ENCODE results near the gene UXS1.

The UXS1 gene

GRCh38 chr2:106158131-106158530, 36.0 kb downstream of the UXS1 start:
- ChIA-PET POLR2A (no interaction called here), CTCF (interaction anchor here (3.2 kb wide), 1 partner anchor 17 kb away, joined by 11 read pairs; no protein-coding TSS in a partner anchor)
- Histone ChIP-seq H3K27ac (ENCODE audit: insufficient read depth in 1 of 2, low read depth in 1 of 2, low read length in 2 of 2, poor library complexity in 1 of 2, severe bottlenecking in 2 of 2) (peak overlapping the region in 1 of 2 experiments; percentile 4), H3K4me3 (ENCODE audit: control insufficient read depth in 1 of 7, extremely low read depth in 1 of 7, insufficient read depth in 4 of 7, low read depth in 2 of 7, low read length in 6 of 7) (no peak overlapping the region), H3K27me3 (replicated peaks in 2 of 5; ENCODE audit: control insufficient read depth in 4 of 5, insufficient read depth in 5 of 5, low read length in 4 of 5) (no peaks in the 10 kb centered on the region), H3K36me3 (ENCODE audit: control insufficient read depth in 4 of 4, insufficient read depth in 4 of 4, low read length in 3 of 4) (peaks cover 11 to 58% (median 24%) of the 10 kb centered on the region in 4 experiments), H3K9me3 (ENCODE audit: control extremely low read depth in 1 of 5, control insufficient read depth in 4 of 5, insufficient read depth in 2 of 5, low read depth in 1 of 5, low read length in 4 of 5) (peaks cover 5 to 25% (median 11%) of the 10 kb centered on the region in 5 experiments), H3K4me1 (ENCODE audit: control extremely low read depth in 1 of 4, control insufficient read depth in 4 of 4, insufficient read depth in 4 of 4, low read length in 3 of 4) (peaks cover 20 to 51% (median 41%) of the 10 kb centered on the region in 4 experiments)
- no peak for DNase-seq
- 92% methylated on average over 3 of the region's 4 CpGs for WGBS (ENCODE audit: insufficient coverage)

GRCh38 chr2:106157416-106157815, 36.7 kb downstream of the UXS1 start:
- H3K27me3 ChIP-seq (replicated peaks in 2 of 5; ENCODE audit: control insufficient read depth in 4 of 5, insufficient read depth in 5 of 5, low read length in 4 of 5) = no peaks in the 10 kb centered on the region
- H3K4me1 ChIP-seq (ENCODE audit: control extremely low read depth in 1 of 4, control insufficient read depth in 4 of 4, insufficient read depth in 4 of 4, low read length in 3 of 4) = peaks cover 20 to 44% (median 40%) of the 10 kb centered on the region in 4 experiments
- no peak overlapping the region for H3K4me3 ChIP-seq (ENCODE audit: control insufficient read depth in 1 of 7, extremely low read depth in 1 of 7, insufficient read depth in 4 of 7, low read depth in 2 of 7, low read length in 6 of 7)
- CTCF ChIA-PET = interaction anchor here (1.1 to 1.4 kb wide), 2 partner anchors 9 to 10 kb away, joined by 3 to 4 read pairs; no protein-coding TSS in a partner anchor
- DNase-seq = no peak
- H3K9me3 ChIP-seq (ENCODE audit: control extremely low read depth in 1 of 5, control insufficient read depth in 4 of 5, insufficient read depth in 2 of 5, low read depth in 1 of 5, low read length in 4 of 5) = peaks cover 5 to 32% (median 11%) of the 10 kb centered on the region in 5 experiments
- 100% methylated on average over 1 of the region's 3 CpGs for WGBS (ENCODE audit: insufficient coverage)
- POLR2A ChIA-PET = no interaction called here
- H3K36me3 ChIP-seq (ENCODE audit: control insufficient read depth in 4 of 4, insufficient read depth in 4 of 4, low read length in 3 of 4) = peaks cover 11 to 55% (median 28%) of the 10 kb centered on the region in 4 experiments
- H3K27ac ChIP-seq (ENCODE audit: insufficient read depth in 1 of 2, low read depth in 1 of 2, low read length in 2 of 2, poor library complexity in 1 of 2, severe bottlenecking in 2 of 2) = no peak overlapping the region

- POLR2A ChIA-PET = no interaction called here
- H3K27ac ChIP-seq (ENCODE audit: insufficient read depth in 1 of 2, low read depth in 1 of 2, low read length in 2 of 2, poor library complexity in 1 of 2, severe bottlenecking in 2 of 2) = no peak overlapping the region
Measured at GRCh38 chr2:106156305-106157296, 37.5 kb downstream of the UXS1 start.

GRCh38 chr2:106153781-106154180, 40.3 kb downstream of the UXS1 start:
- ChIA-PET CTCF (interaction anchor here (1.3 kb wide), 1 partner anchor 14 kb away, joined by 3 read pairs; no protein-coding TSS in a partner anchor), POLR2A (no interaction called here)
- Histone ChIP-seq H3K4me1 (ENCODE audit: control extremely low read depth in 1 of 4, control insufficient read depth in 4 of 4, insufficient read depth in 4 of 4, low read length in 3 of 4) (peaks cover 0 to 8% (median 7%) of the 10 kb centered on the region in 4 experiments), H3K27ac (ENCODE audit: insufficient read depth in 1 of 2, low read depth in 1 of 2, low read length in 2 of 2, poor library complexity in 1 of 2, severe bottlenecking in 2 of 2) (no peak overlapping the region), H3K9me3 (ENCODE audit: control extremely low read depth in 1 of 5, control insufficient read depth in 4 of 5, insufficient read depth in 2 of 5, low read depth in 1 of 5, low read length in 4 of 5) (peaks cover 5 to 33% (median 11%) of the 10 kb centered on the region in 5 experiments), H3K4me3 (ENCODE audit: control insufficient read depth in 1 of 7, extremely low read depth in 1 of 7, insufficient read depth in 4 of 7, low read depth in 2 of 7, low read length in 6 of 7) (no peak overlapping the region), H3K36me3 (ENCODE audit: control insufficient read depth in 4 of 4, insufficient read depth in 4 of 4, low read length in 3 of 4) (peaks cover 25 to 79% (median 47%) of the 10 kb centered on the region in 4 experiments), H3K27me3 (replicated peaks in 2 of 5; ENCODE audit: control insufficient read depth in 4 of 5, insufficient read depth in 5 of 5, low read length in 4 of 5) (no peaks in the 10 kb centered on the region)
- WGBS (ENCODE audit: insufficient coverage) = no CpG with 5 or more reads among the region's 1 CpG
- peak in 2 of 3 donors; percentile 38 to 45 for DNase-seq

More at GRCh38 chr2:106156305-106157296, 37.5 kb downstream of the UXS1 start:
- Histone ChIP-seq H3K9me3 (ENCODE audit: control extremely low read depth in 1 of 5, control insufficient read depth in 4 of 5, insufficient read depth in 2 of 5, low read depth in 1 of 5, low read length in 4 of 5) (peaks cover 5 to 33% (median 11%) of the 10 kb centered on the region in 5 experiments), H3K4me1 (ENCODE audit: control extremely low read depth in 1 of 4, control insufficient read depth in 4 of 4, insufficient read depth in 4 of 4, low read length in 3 of 4) (peaks cover 15 to 36% (median 35%) of the 10 kb centered on the region in 4 experiments), H3K27me3 (replicated peaks in 2 of 5; ENCODE audit: control insufficient read depth in 4 of 5, insufficient read depth in 5 of 5, low read length in 4 of 5) (no peaks in the 10 kb centered on the region), H3K36me3 (ENCODE audit: control insufficient read depth in 4 of 4, insufficient read depth in 4 of 4, low read length in 3 of 4) (peaks cover 11 to 55% (median 31%) of the 10 kb centered on the region in 4 experiments), H3K4me3 (ENCODE audit: control insufficient read depth in 1 of 7, extremely low read depth in 1 of 7, insufficient read depth in 4 of 7, low read depth in 2 of 7, low read length in 6 of 7) (no peak overlapping the region)
- CTCF ChIA-PET = interaction anchor here (1.1 to 1.4 kb wide), 2 partner anchors 8 to 10 kb away, joined by 3 to 4 read pairs; no protein-coding TSS in a partner anchor
- WGBS (ENCODE audit: insufficient coverage) = 100% methylated on average over 1 of the region's 10 CpGs
- DNase-seq = no peak

- Histone ChIP-seq H3K36me3 (ENCODE audit: control insufficient read depth in 4 of 4, insufficient read depth in 4 of 4, low read length in 3 of 4) (peaks cover 19 to 64% (median 40%) of the 10 kb centered on the region in 4 experiments), H3K9me3 (ENCODE audit: control extremely low read depth in 1 of 5, control insufficient read depth in 4 of 5, insufficient read depth in 2 of 5, low read depth in 1 of 5, low read length in 4 of 5) (peaks cover 0 to 3% (median 0%) of the 10 kb centered on the region in 5 experiments), H3K4me1 (ENCODE audit: control extremely low read depth in 1 of 4, control insufficient read depth in 4 of 4, insufficient read depth in 4 of 4, low read length in 3 of 4) (no peaks in the 10 kb centered on the region), H3K27me3 (replicated peaks in 2 of 5; ENCODE audit: control insufficient read depth in 4 of 5, insufficient read depth in 5 of 5, low read length in 4 of 5) (no peaks in the 10 kb centered on the region), H3K27ac (ENCODE audit: insufficient read depth in 1 of 2, low read depth in 1 of 2, low read length in 2 of 2, poor library complexity in 1 of 2, severe bottlenecking in 2 of 2) (no peak overlapping the region), H3K4me3 (ENCODE audit: control insufficient read depth in 1 of 7, extremely low read depth in 1 of 7, insufficient read depth in 4 of 7, low read depth in 2 of 7, low read length in 6 of 7) (no peak overlapping the region)
- ChIA-PET POLR2A (interaction anchor here (0.6 kb wide), 1 partner anchor 702 kb away, joined by 3 read pairs; no protein-coding TSS in a partner anchor), CTCF (interaction anchor here (0.9 to 1.3 kb wide), 4 partner anchors 9 to 19 kb away, joined by 3 to 5 read pairs (median 4); no protein-coding TSS in a partner anchor)
- DNase-seq = no peak
- 94% methylated on average over 3 of the region's 3 CpGs for WGBS (ENCODE audit: insufficient coverage)
Measured at GRCh38 chr2:106147665-106148064, 46.4 kb downstream of the UXS1 start.

- WGBS (ENCODE audit: insufficient coverage) = 86% methylated on average over 3 of the region's 3 CpGs
- Histone ChIP-seq H3K36me3 (ENCODE audit: control insufficient read depth in 4 of 4, insufficient read depth in 4 of 4, low read length in 3 of 4) (peaks cover 19 to 69% (median 42%) of the 10 kb centered on the region in 4 experiments), H3K27me3 (replicated peaks in 2 of 5; ENCODE audit: control insufficient read depth in 4 of 5, insufficient read depth in 5 of 5, low read length in 4 of 5) (no peaks in the 10 kb centered on the region), H3K4me3 (ENCODE audit: control insufficient read depth in 1 of 7, extremely low read depth in 1 of 7, insufficient read depth in 4 of 7, low read depth in 2 of 7, low read length in 6 of 7) (no peak overlapping the region), H3K27ac (ENCODE audit: insufficient read depth in 1 of 2, low read depth in 1 of 2, low read length in 2 of 2, poor library complexity in 1 of 2, severe bottlenecking in 2 of 2) (no peak overlapping the region), H3K9me3 (ENCODE audit: control extremely low read depth in 1 of 5, control insufficient read depth in 4 of 5, insufficient read depth in 2 of 5, low read depth in 1 of 5, low read length in 4 of 5) (no peaks in the 10 kb centered on the region), H3K4me1 (ENCODE audit: control extremely low read depth in 1 of 4, control insufficient read depth in 4 of 4, insufficient read depth in 4 of 4, low read length in 3 of 4) (no peaks in the 10 kb centered on the region)
- CTCF ChIA-PET = interaction anchor here (0.9 to 1.4 kb wide), 3 partner anchors 10 to 19 kb away, joined by 3 to 5 read pairs (median 4); no protein-coding TSS in a partner anchor
- POLR2A ChIA-PET = interaction anchor here (0.6 kb wide), 1 partner anchor 702 kb away, joined by 3 read pairs; no protein-coding TSS in a partner anchor
- DNase-seq = no peak
Measured at GRCh38 chr2:106147159-106147558, 46.9 kb downstream of the UXS1 start.

Data from common myeloid progenitor, CD34-positive (primary cell).